22Rv1 (cell line): Measurements from ENCODE around the gene PLXNA2.

ENCODE experiments used
- H3K27ac ChIP-seq: fragments of 450-650 bp; 2 replicates; pipeline ENCODE4 v1.5.1; 2017
- CTCF ChIP-seq: fragments of 450-650 bp; IDR thresholded peaks from 2 replicates; pipeline ENCODE4 v1.5.1; 2017; ENCODE audit warnings: mild to moderate bottlenecking
- ZFX ChIP-seq: fragments of 450-650 bp; IDR thresholded peaks from 2 replicates; pipeline ENCODE4 v1.6.1; 2017; ENCODE audit warnings: antibody characterized with exemption, borderline replicate concordance

PLXNA2 gene

GRCh38 chr1:208039536-208040332 lies 204.4 kb downstream of the PLXNA2 start:
- TF ChIP-seq ZFX, result no peak
- TF ChIP-seq CTCF, result no peak
- H3K27ac ChIP-seq, result no peak overlapping the region

GRCh38 chr1:208038303-208038702 lies 205.9 kb downstream of the PLXNA2 start:
- no peak overlapping the region for H3K27ac ChIP-seq
- TF ChIP-seq ZFX, result no peak

- TF ChIP-seq CTCF, result no peak
- TF ChIP-seq ZFX, result no peak
- no peak overlapping the region for H3K27ac ChIP-seq
Observed at GRCh38 chr1:208036918-208037766, 207.0 kb downstream of the PLXNA2 start.

- no peak overlapping the region for H3K27ac ChIP-seq
- TF ChIP-seq ZFX (no peak), CTCF (peak; percentile 63)
Observed at GRCh38 chr1:208036106-208036808, 207.9 kb downstream of the PLXNA2 start.

GRCh38 chr1:208034135-208034534 lies 210.0 kb downstream of the PLXNA2 start:
- H3K27ac ChIP-seq, result no peak overlapping the region
- TF ChIP-seq CTCF (no peak), ZFX (no peak)

- TF ChIP-seq CTCF, result no peak
- no peak for TF ChIP-seq ZFX
- H3K27ac ChIP-seq, result no peak overlapping the region
Observed at GRCh38 chr1:208033236-208033635, 210.9 kb downstream of the PLXNA2 start.

GRCh38 chr1:208031932-208032320 lies 212.3 kb downstream of the PLXNA2 start:
- no peak overlapping the region for H3K27ac ChIP-seq
- TF ChIP-seq ZFX (no peak), CTCF (no peak)
